HG02623 (cell line): ENCODE data around the gene CDCA3.

Source experiments
- ATAC-seq: cut with Tn5 transposase; IDR thresholded peaks from one replicate; pipeline ENCODE4 v1.9.1; 2021; ENCODE audit warnings: moderate library complexity; ENCODE audit not compliant: unreplicated experiment

The CDCA3 gene

DNA sequence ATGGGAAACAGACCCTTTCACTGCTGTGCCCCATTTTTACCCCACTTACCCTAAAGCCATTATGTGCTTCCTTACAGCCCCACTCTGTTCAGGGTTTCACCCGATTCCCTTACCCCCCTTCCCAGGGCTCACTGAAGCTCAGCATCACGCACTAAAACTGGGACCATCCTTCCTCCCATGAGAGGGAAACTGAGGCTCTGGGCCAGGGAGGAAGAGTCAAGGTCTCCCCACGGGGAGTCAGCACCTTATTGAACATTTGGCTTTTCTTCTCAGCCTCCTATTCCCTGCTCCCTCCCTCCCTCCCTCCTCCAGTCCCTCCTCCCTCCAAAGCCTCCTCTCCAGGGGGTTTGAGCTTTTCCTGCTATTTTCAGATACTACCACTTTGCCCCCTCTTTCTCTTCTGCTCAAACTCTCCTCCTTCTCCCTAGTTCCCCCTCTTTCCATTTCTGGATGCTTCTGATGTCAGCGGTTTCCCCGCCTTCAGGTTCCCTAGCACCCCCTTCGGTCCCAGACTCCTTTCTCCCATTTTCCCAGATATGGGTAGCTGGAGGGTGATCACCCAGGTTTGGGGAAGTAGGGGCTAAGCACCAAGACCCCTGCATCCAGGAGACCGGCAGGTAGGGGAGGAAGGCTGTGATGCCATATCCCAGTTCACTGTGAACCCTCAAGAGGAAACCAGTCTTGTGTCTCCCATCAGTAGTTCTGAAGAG is 28.5 kb downstream of the CDCA3 start:
- no peak for ATAC-seq

DNA sequence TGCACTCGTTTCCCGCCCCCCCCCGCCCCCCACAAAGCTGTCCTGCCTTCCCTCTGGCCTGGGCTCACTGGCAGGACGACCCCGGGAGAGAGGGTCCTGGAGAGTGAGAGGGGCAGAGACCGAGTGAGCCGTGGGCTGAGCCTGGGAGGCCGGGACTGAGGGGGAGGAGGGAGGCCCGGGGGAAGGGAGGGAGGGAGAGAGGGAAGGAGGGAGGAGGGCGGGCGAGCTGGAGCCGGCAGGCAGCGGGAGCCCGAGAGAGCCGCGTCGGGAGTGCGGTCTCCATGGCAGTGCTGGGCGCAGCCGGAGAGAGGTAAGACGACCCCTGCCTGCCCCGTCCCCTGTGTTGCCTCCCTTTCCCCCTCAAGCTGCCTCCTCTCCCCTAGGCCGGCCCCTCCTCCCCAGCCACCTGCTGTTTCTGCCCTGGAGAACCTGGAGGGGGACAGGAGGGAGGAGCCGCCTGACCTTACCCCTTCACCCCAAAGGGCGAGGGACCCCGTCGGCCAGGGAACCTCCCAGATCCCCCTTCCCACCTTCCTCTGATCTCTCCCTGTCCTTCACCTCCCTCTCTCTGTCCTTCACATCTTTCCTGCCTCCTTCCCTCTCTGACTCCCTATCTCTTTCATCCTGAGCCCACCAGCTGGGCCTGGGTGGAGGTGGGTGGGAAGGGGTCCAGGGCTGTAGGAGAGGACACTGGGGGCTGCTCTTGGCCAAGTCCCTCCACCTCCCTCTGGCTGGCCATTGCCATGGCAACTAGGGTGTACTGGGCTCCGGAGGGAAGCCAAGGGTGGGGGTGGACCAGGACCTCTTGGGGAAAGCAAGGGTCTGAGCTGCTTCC is 29.3 kb downstream of the CDCA3 start, which contains the start of gene GPR162:
Gene GPR162 (plus strand): TSS at position 231 of the 835 bp plus-strand sequence. CDS start 2,078 bp downstream, outside the sequence.
- ATAC-seq, result no peak

DNA sequence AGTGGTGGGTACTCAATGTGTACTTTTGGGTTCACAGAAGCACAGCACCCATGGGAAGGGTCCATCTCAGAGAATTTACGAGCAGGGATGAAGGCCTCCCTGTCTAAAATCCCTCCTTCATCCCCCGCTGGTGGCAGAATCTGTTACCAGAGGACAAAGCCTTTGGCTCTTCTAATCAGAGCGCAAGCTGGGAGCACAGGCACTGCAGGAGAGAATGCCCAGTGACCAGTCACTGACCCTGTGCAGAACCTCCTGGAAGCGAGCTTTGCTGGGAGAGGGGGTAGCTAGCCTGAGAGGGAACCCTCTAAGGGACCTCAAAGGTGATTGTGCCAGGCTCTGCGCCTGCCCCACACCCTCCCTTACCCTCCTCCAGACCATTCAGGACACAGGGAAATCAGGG is 30.9 kb downstream of the CDCA3 start:
- ATAC-seq, result no peak

GRCh38 chr12:6819106-6820030 is 31.7 kb downstream of the CDCA3 start:
- no peak for ATAC-seq

GRCh38 chr12:6818645-6819044 is 32.4 kb downstream of the CDCA3 start:
- no peak for ATAC-seq

- ATAC-seq, result no peak
Observed at GRCh38 chr12:6818222-6818621, 32.9 kb downstream of the CDCA3 start.

GRCh38 chr12:6817662-6818157 is 33.4 kb downstream of the CDCA3 start:
- ATAC-seq, result no peak

- no peak for ATAC-seq
Observed at GRCh38 chr12:6817098-6817497, 34.0 kb downstream of the CDCA3 start.

DNA sequence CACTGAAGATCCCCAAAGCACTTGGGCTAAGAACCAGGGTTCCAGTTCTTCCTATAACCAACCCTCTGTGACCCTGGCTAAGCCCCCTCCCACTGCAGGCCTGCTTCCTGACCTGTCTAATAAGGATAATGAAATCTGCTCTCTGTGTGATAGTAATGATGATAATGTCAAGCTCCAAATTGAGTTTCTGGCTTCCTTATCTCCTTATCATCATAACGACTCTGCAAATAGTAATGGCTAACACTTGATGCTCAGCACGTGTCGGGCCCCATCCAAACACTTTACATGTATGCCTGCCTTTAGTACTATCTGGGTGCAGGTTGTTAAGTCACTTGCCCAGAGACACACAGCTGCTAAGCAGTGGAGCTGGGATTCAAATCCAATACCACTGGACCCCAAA is 34.5 kb downstream of the CDCA3 start:
- no peak for ATAC-seq

DNA sequence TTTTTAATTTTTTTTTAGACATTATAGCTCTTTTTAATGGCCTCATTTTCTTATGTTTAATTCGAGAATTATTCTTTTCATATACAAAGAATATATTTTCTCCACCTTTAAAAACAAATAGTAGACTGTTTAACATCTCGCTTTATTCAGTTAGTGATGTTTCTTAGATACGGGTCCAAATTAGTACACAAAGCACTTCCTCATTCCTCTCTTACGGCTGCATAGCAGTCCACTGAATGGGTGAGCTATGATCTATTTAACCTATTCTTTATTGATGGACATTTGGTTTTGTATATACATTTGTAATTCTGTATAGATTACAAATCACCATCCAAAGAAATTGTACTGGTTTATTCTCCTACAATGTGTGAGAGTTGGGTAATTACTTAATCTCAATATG is 37.7 kb downstream of the CDCA3 start:
- no peak for ATAC-seq

- no peak for ATAC-seq
Observed at GRCh38 chr12:6810758-6811157, 40.3 kb downstream of the CDCA3 start.

- ATAC-seq, result no peak
Observed at GRCh38 chr12:6809056-6809455, 42.0 kb downstream of the CDCA3 start.

GRCh38 chr12:6807170-6807569 is 43.9 kb downstream of the CDCA3 start:
- no peak for ATAC-seq

- ATAC-seq, result no peak
Observed at GRCh38 chr12:6799147-6799546, 51.9 kb downstream of the CDCA3 start.
